Hepatocyte (in vitro differentiated cells): ENCODE data around the gene MARK2. TPM values are rescaled to one million over a fixed set of nuclear protein-coding genes. Genes with fewer than 3 reads are reported as not detected.

ENCODE experiments used
- DNase-seq: peaks from one replicate; pipeline ENCODE4 v3.0.0-alpha.2; 2016; ENCODE audit warnings: low spot score
- H2AFZ ChIP-seq: fragments of 200-600 bp; sonication (generic); 2 replicates; pipeline ENCODE4 v1.6.0; 2016; ENCODE audit warnings: antibody characterized with exemption, mild to moderate bottlenecking
- H3K27ac ChIP-seq: fragments of 200-600 bp; sonication (generic); 2 replicates; pipeline ENCODE4 v1.5.1; 2016; ENCODE audit warnings: mild to moderate bottlenecking
- H3K27me3 ChIP-seq: fragments of 200-600 bp; sonication (generic); 2 replicates; pipeline ENCODE4 v1.6.1; 2016
- H3K36me3 ChIP-seq: fragments of 200-600 bp; sonication (generic); replicated peaks from 2 replicates; pipeline ENCODE4 v1.5.1; 2016; ENCODE audit warnings: low read depth; ENCODE audit not compliant: insufficient read depth
- H3K4me1 ChIP-seq: fragments of 200-600 bp; sonication (generic); 2 replicates; pipeline ENCODE4 v1.5.1; 2016; ENCODE audit warnings: mild to moderate bottlenecking, moderate library complexity; ENCODE audit not compliant: insufficient read depth
- H3K4me2 ChIP-seq: fragments of 200-600 bp; sonication (generic); 2 replicates; pipeline ENCODE4 v1.6.0; 2016
- H3K4me3 ChIP-seq: fragments of 200-600 bp; sonication (generic); 2 replicates; pipeline ENCODE4 v1.5.1; 2016; ENCODE audit warnings: mild to moderate bottlenecking
- H3K79me2 ChIP-seq: fragments of 200-600 bp; sonication (generic); 2 replicates; pipeline ENCODE4 v1.6.0; 2017; ENCODE audit warnings: mild to moderate bottlenecking
- H3K9me2 ChIP-seq: fragments of 200-600 bp; sonication (generic); replicated peaks from 2 replicates; pipeline ENCODE4 v1.6.0; 2017; ENCODE audit warnings: mild to moderate bottlenecking; ENCODE audit not compliant: insufficient read depth
- H3K9me3 ChIP-seq: fragments of 200-600 bp; sonication (generic); 2 replicates; pipeline ENCODE4 v1.5.1; 2016; ENCODE audit warnings: low read depth, mild to moderate bottlenecking
- H4K20me1 ChIP-seq: fragments of 200-600 bp; sonication (generic); 2 replicates; pipeline ENCODE4 v1.6.0; 2016; ENCODE audit warnings: mild to moderate bottlenecking; ENCODE audit not compliant: insufficient read depth, poor library complexity, severe bottlenecking
- EZH2 ChIP-seq: fragments of 200-600 bp; sonication (generic); IDR thresholded peaks from 2 replicates; pipeline ENCODE4 v1.6.1; 2016; ENCODE audit warnings: antibody characterized with exemption, mild to moderate bottlenecking, borderline replicate concordance
- EZH2phosphoT487 ChIP-seq: fragments of 200-600 bp; sonication (generic); IDR thresholded peaks from one replicate; pipeline ENCODE4 v1.6.1; 2018; ENCODE audit warnings: antibody characterized with exemption, mild to moderate bottlenecking, low read depth, moderate library complexity; ENCODE audit not compliant: unreplicated experiment, severe bottlenecking
- WGBS: methylation state at CpG from one replicate; pipeline ENCODE4 v1.1.6; 2016; ENCODE audit warnings: low lambda C conversion rate; ENCODE audit errors: missing lambda C conversion rate; 5-methylcytosine and 5-hydroxymethylcytosine counted together
- polyA plus RNA-seq: library from polyadenylated mRNA; unstranded; fragments of >200 nt; fragmentation: Nextera tagmentation; extraction: Ambion mirVana; gene quantifications from 2 replicates; pipeline ENCODE4 v1.2.1, GENCODE V29; 2016
- total RNA-seq: library from RNA; depleted of rRNA; stranded (reverse); fragments of >200 nt; gene quantifications from 2 replicates; pipeline ENCODE4 v1.2.3, GENCODE V29; 2014
- TF ChIP-seq, protein P1 (sequence below): fragments of 200-600 bp; sonication (generic); IDR thresholded peaks from 2 replicates; pipeline ENCODE4 v1.5.1; 2016; ENCODE audit warnings: antibody characterized with exemption, mild to moderate bottlenecking; ENCODE audit not compliant: poor library complexity

The MARK2 gene
- total and polyA plus RNA-seq, 2 experiments from 2014 or later: 22.4 to 48.2 TPM

DNA sequence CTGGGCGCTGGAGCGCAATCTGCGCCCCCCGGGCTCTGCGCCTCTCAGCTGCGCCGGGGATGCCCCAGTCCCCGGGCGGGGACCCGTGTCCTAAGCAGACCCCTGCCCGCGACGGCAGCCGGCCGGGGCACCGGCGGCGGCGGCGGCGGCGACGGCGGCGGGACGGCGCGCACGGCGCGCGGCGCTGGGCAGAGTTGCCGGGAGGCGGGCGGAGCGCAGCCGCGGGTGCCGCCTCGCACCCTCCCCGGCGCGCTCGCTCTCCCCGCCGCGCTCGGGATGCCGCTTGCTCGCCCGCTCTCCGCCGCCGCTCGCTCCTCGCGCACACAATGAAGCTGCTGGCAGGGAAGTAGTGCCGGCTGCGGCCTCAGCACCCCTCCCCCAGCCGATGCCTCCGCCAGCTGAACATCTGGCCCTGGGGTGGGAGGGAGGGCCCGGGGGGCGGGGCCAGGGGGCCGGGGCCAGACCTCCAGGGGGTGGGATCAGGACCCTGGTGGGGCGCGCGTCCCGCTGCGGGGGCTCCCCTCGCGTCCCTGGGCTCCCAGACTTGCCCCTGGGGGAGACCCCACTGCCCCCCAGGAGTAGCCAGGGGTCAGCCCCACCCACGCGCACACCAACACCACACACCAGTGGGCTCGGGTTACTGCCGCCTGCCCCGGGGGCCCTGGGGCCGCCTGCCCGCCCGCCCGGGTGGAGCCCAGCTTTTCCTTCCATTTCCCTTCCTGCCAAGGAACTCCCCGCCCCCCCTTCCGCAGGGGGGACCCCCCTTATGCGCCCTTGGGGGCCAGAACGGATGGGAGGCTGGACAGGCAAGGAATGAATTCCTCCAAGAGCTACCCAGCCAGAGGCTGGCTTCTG lies 78.2 kb downstream of the MARK2 start, which contains the start of gene RCOR2:
TSS of gene RCOR2 (minus strand) at position 328 of the 855 bp plus-strand sequence. CDS start 708 bp downstream, outside the sequence.
- peak; percentile 90 for DNase-seq
- no peaks in the 10 kb centered on the region for H3K27me3 ChIP-seq
- under 1% methylated on average over 43 of the region's 85 CpGs for WGBS

DNA sequence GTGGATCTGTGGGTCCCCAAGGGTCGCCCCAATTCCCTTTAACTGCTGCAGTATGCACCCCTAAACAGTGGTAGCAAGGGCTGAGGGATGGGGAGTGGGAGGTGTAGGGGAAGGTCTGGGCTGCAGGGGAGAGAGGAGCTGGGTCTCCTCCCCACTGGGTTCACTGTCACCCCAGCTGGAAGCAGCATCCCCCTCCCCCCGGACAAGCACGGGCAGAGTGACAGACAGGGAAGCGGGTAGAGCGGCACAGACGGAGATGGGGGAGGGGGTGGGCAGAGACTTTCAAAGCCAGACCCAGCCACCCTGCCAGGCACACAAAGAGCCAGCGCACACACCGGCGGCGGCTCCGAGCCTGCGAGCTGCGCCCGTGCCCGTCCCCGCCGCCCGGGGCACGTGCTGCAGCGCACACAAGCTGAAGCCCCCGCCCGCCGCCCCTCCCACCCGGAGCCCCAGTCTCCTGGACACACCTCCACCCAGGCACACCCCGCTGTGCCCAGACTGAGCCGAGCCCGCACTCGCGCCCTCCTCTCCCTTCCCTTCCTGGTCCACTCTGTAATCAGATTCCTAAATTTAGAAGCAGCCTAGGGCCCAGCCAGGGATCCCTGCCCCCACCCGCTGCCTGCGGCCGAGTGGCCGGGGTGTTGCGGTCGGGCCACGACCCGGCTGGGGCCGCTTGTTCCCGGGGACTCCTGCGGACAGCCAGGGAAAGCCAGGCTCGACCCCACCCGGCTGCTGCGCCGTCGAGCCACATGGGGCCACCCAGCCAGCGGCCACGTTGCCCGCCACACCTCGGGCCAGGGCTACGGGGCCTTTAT lies 79.0 kb downstream of the MARK2 start:
- TF ChIP-seq EZH2 (no peak), EZH2phosphoT487 (no peak)
- TF ChIP-seq, protein P1, sequence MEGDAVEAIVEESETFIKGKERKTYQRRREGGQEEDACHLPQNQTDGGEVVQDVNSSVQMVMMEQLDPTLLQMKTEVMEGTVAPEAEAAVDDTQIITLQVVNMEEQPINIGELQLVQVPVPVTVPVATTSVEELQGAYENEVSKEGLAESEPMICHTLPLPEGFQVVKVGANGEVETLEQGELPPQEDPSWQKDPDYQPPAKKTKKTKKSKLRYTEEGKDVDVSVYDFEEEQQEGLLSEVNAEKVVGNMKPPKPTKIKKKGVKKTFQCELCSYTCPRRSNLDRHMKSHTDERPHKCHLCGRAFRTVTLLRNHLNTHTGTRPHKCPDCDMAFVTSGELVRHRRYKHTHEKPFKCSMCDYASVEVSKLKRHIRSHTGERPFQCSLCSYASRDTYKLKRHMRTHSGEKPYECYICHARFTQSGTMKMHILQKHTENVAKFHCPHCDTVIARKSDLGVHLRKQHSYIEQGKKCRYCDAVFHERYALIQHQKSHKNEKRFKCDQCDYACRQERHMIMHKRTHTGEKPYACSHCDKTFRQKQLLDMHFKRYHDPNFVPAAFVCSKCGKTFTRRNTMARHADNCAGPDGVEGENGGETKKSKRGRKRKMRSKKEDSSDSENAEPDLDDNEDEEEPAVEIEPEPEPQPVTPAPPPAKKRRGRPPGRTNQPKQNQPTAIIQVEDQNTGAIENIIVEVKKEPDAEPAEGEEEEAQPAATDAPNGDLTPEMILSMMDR: no peak

More for the DNA sequence above, 78.2 kb downstream of the MARK2 start, which contains the start of gene RCOR2:
- TF ChIP-seq, protein P1: no peak
- no peak for TF ChIP-seq EZH2
- Histone ChIP-seq H3K9me2 (no peaks in the 10 kb centered on the region), H3K27ac (peak within 1 kb of the TSS; percentile 75), H3K4me3 (peak within 1 kb of the TSS; percentile 70), H3K36me3 (no peaks in the 10 kb centered on the region), H3K9me3 (no peaks in the 10 kb centered on the region), H2AFZ (peak within 1 kb of the TSS; percentile 44), H3K4me1 (peaks cover 51% of the 10 kb centered on the region), H4K20me1 (no peaks in the 10 kb centered on the region), H3K4me2 (peak within 1 kb of the TSS; percentile 99), H3K79me2 (peaks cover 9% of the 10 kb centered on the region)

DNA sequence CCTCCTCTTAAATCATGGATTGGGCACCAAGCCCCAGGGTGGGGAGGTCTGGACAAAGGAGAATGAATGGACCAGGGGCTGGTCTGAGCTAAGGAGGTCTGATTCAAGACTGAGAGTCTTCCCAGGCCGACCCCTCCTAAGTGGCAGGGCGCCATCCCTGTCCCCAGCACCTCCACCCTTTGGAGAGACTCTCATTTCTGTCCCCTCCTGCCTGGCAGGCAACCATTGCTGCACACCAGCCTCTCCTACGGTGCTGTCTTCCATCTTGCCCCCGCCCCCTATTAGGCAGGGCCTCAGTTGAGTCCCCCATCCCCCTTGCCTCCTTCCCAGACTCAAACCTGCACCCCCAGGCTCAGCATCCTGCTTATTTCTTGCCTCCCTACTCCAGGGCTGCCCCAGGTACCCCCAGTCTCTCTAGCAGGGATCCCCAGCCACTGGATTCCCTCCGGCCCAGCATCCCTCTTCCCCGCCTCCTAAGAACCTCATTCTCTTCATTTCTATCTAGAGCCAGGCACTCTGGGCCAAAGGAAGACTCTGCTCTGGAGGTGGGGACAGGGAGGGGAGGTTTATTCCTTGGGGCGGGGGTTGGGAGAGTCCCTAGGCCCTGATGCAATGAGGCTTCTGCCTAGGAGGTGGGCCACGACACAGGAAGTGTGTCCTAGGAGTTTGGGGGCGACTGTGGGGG lies 79.7 kb downstream of the MARK2 start:
- DNase-seq: peak; percentile 31
- Histone ChIP-seq H2AFZ (peak overlapping the region; percentile 66), H3K4me1 (peaks cover 51% of the 10 kb centered on the region), H3K27ac (peak overlapping the region; percentile 75), H3K36me3 (no peaks in the 10 kb centered on the region), H3K4me2 (peak overlapping the region; percentile 99), H3K9me3 (no peaks in the 10 kb centered on the region), H3K27me3 (no peaks in the 10 kb centered on the region), H4K20me1 (no peaks in the 10 kb centered on the region), H3K79me2 (peaks cover 9% of the 10 kb centered on the region), H3K9me2 (no peaks in the 10 kb centered on the region), H3K4me3 (no peak overlapping the region)
- TF ChIP-seq EZH2phosphoT487: no peak
- TF ChIP-seq, protein P1: no peak
- TF ChIP-seq EZH2: no peak
- 55% methylated on average over 6 of the region's 9 CpGs for WGBS

More for the DNA sequence above, 79.0 kb downstream of the MARK2 start:
- H3K4me2 ChIP-seq: peak overlapping the region; percentile 99
- H3K27ac ChIP-seq: peak overlapping the region; percentile 75
- H4K20me1 ChIP-seq: no peaks in the 10 kb centered on the region
- H2AFZ ChIP-seq: peak overlapping the region; percentile 44
- peak; percentile 61 for DNase-seq
- H3K36me3 ChIP-seq: no peaks in the 10 kb centered on the region
- H3K27me3 ChIP-seq: no peaks in the 10 kb centered on the region
- no peaks in the 10 kb centered on the region for H3K9me2 ChIP-seq
- no peaks in the 10 kb centered on the region for H3K9me3 ChIP-seq
- peaks cover 9% of the 10 kb centered on the region for H3K79me2 ChIP-seq
- WGBS: 21% methylated on average over 27 of the region's 50 CpGs
- peak overlapping the region; percentile 67 for H3K4me3 ChIP-seq
- H3K4me1 ChIP-seq: peaks cover 51% of the 10 kb centered on the region
